Activated naive CD4-positive, alpha-beta T cell treated with anti-CD3 and anti-CD28 coated beads for 36 hours (primary cell): ENCODE measurements around the gene LSG1. TPM values are rescaled to one million over a fixed set of nuclear protein-coding genes. Genes with fewer than 3 reads are reported as not detected.

Experiments
- CTCF ChIA-PET: fragments of 350-600 bp; sonication (Branson Sonifier 250); formaldehyde crosslinking; loops from one replicate; lab custom pipeline; 2021; ENCODE audit warnings: antibody characterized with exemption; lab: Charles Lee
- DNase-seq: peaks from one replicate; pipeline ENCODE4 v3.0.0-alpha.2; 2020
- H3K27ac Mint-ChIP-seq: one replicate; pipeline ENCODE4 v1.8.0; 2021; ENCODE audit warnings: mild to moderate bottlenecking, mixed read lengths
- H3K27me3 Mint-ChIP-seq: one replicate; pipeline ENCODE4 v1.8.0; 2021; ENCODE audit warnings: low read depth, mixed read lengths
- H3K36me3 Mint-ChIP-seq: one replicate; pipeline ENCODE4 v1.8.0; 2021; ENCODE audit warnings: low read depth, mixed read lengths
- H3K4me1 Mint-ChIP-seq: one replicate; pipeline ENCODE4 v1.8.0; 2021; ENCODE audit warnings: low read depth, mixed read lengths
- H3K4me3 Mint-ChIP-seq: one replicate; pipeline ENCODE4 v1.8.0; 2021; ENCODE audit warnings: mild to moderate bottlenecking, moderate library complexity, mixed read lengths
- H3K9me3 Mint-ChIP-seq: one replicate; pipeline ENCODE4 v1.8.0; 2021; ENCODE audit warnings: mixed read lengths
- intact Hi-C: fragments of 100-400 bp; cut with micrococcal nuclease; formaldehyde crosslinking; loops from one replicate; pipeline ENCODE4 v1.15.1; 2023
- total RNA-seq, 2 experiments: library from RNA; stranded (reverse); gene quantifications; one replicate each; pipeline ENCODE4 v1.2.3, GENCODE V29; 2021

Gene LSG1
- total RNA-seq, 2 experiments from 2014 or later = 26.4 to 27.0 TPM

GRCh38 chr3:194623449-194624290 is 48.3 kb downstream of the LSG1 start:
- H3K27ac Mint-ChIP-seq = no peak overlapping the region
- no peak for DNase-seq
- H3K4me3 Mint-ChIP-seq = no peak overlapping the region
- H3K4me1 Mint-ChIP-seq = no peaks in the 10 kb centered on the region
- intact Hi-C loops = no loop called here
- no peaks in the 10 kb centered on the region for H3K9me3 Mint-ChIP-seq
- H3K36me3 Mint-ChIP-seq = no peaks in the 10 kb centered on the region
- H3K27me3 Mint-ChIP-seq = no peaks in the 10 kb centered on the region
- CTCF ChIA-PET = no interaction called here

GRCh38 chr3:194622621-194623340 is 49.2 kb downstream of the LSG1 start:
- no peaks in the 10 kb centered on the region for H3K36me3 Mint-ChIP-seq
- DNase-seq = no peak
- no peak overlapping the region for H3K27ac Mint-ChIP-seq
- CTCF ChIA-PET = no interaction called here
- H3K4me3 Mint-ChIP-seq = no peak overlapping the region
- H3K9me3 Mint-ChIP-seq = no peaks in the 10 kb centered on the region
- intact Hi-C loops = no loop called here
- H3K4me1 Mint-ChIP-seq = no peaks in the 10 kb centered on the region
- no peaks in the 10 kb centered on the region for H3K27me3 Mint-ChIP-seq

GRCh38 chr3:194621947-194622346 is 50.0 kb downstream of the LSG1 start:
- no peaks in the 10 kb centered on the region for H3K36me3 Mint-ChIP-seq
- H3K9me3 Mint-ChIP-seq = no peaks in the 10 kb centered on the region
- DNase-seq = no peak
- no peaks in the 10 kb centered on the region for H3K27me3 Mint-ChIP-seq
- H3K4me3 Mint-ChIP-seq = no peak overlapping the region
- CTCF ChIA-PET = no interaction called here
- no peak overlapping the region for H3K27ac Mint-ChIP-seq
- no peaks in the 10 kb centered on the region for H3K4me1 Mint-ChIP-seq
- intact Hi-C loops = no loop called here

GRCh38 chr3:194620196-194620595 is 51.8 kb downstream of the LSG1 start:
- no peaks in the 10 kb centered on the region for H3K4me1 Mint-ChIP-seq
- H3K36me3 Mint-ChIP-seq = no peaks in the 10 kb centered on the region
- CTCF ChIA-PET = interaction anchor here (0.6 kb wide), 1 partner anchor 1092 kb away, joined by 3 read pairs; no protein-coding TSS in a partner anchor
- no peak overlapping the region for H3K4me3 Mint-ChIP-seq
- intact Hi-C loops = no loop called here
- H3K27me3 Mint-ChIP-seq = no peaks in the 10 kb centered on the region
- no peak overlapping the region for H3K27ac Mint-ChIP-seq
- no peak for DNase-seq
- H3K9me3 Mint-ChIP-seq = no peaks in the 10 kb centered on the region

GRCh38 chr3:194619741-194620140 is 52.2 kb downstream of the LSG1 start:
- H3K27ac Mint-ChIP-seq = no peak overlapping the region
- no peaks in the 10 kb centered on the region for H3K36me3 Mint-ChIP-seq
- H3K4me1 Mint-ChIP-seq = no peaks in the 10 kb centered on the region
- no peaks in the 10 kb centered on the region for H3K9me3 Mint-ChIP-seq
- intact Hi-C loops = no loop called here
- no peak for DNase-seq
- CTCF ChIA-PET = interaction anchor here (0.6 kb wide), 1 partner anchor 1092 kb away, joined by 3 read pairs; no protein-coding TSS in a partner anchor
- no peak overlapping the region for H3K4me3 Mint-ChIP-seq
- no peaks in the 10 kb centered on the region for H3K27me3 Mint-ChIP-seq

- H3K27me3 Mint-ChIP-seq = no peaks in the 10 kb centered on the region
- H3K4me1 Mint-ChIP-seq = no peaks in the 10 kb centered on the region
- no peak for DNase-seq
- no peaks in the 10 kb centered on the region for H3K36me3 Mint-ChIP-seq
- CTCF ChIA-PET = no interaction called here
- intact Hi-C loops = no loop called here
- no peak overlapping the region for H3K4me3 Mint-ChIP-seq
- no peak overlapping the region for H3K27ac Mint-ChIP-seq
- H3K9me3 Mint-ChIP-seq = no peaks in the 10 kb centered on the region
Observed at GRCh38 chr3:194618858-194619608, 53.0 kb downstream of the LSG1 start.

GRCh38 chr3:194617827-194618226 is 54.2 kb downstream of the LSG1 start:
- Mint-ChIP-seq H3K4me1 (no peaks in the 10 kb centered on the region), H3K4me3 (no peak overlapping the region), H3K27ac (no peak overlapping the region), H3K36me3 (no peaks in the 10 kb centered on the region), H3K27me3 (no peaks in the 10 kb centered on the region), H3K9me3 (no peaks in the 10 kb centered on the region)
- peak; percentile 14 for DNase-seq
- intact Hi-C loops = no loop called here
- CTCF ChIA-PET = no interaction called here

GRCh38 chr3:194617143-194617671 is 54.8 kb downstream of the LSG1 start:
- CTCF ChIA-PET = interaction anchor here (0.6 kb wide), 1 partner anchor 65 kb away, joined by 3 read pairs; no protein-coding TSS in a partner anchor
- Mint-ChIP-seq H3K27ac (no peak overlapping the region), H3K9me3 (no peaks in the 10 kb centered on the region), H3K27me3 (no peaks in the 10 kb centered on the region), H3K4me1 (peaks cover 1% of the 10 kb centered on the region), H3K36me3 (no peaks in the 10 kb centered on the region), H3K4me3 (no peak overlapping the region)
- intact Hi-C loops = no loop called here
- no peak for DNase-seq

- Mint-ChIP-seq H3K27ac (no peak overlapping the region), H3K4me3 (no peak overlapping the region), H3K36me3 (no peaks in the 10 kb centered on the region), H3K9me3 (no peaks in the 10 kb centered on the region), H3K4me1 (peaks cover 2% of the 10 kb centered on the region), H3K27me3 (no peaks in the 10 kb centered on the region)
- intact Hi-C loops = no loop called here
- CTCF ChIA-PET = interaction anchor here (0.5 to 1.3 kb wide), 3 partner anchors 118 to 829 kb away, joined by 3 to 4 read pairs (median 3); no protein-coding TSS in a partner anchor
- DNase-seq = no peak
Observed at GRCh38 chr3:194615226-194615625, 56.8 kb downstream of the LSG1 start.

- no peaks in the 10 kb centered on the region for H3K36me3 Mint-ChIP-seq
- H3K4me1 Mint-ChIP-seq = peaks cover 2% of the 10 kb centered on the region
- no peaks in the 10 kb centered on the region for H3K9me3 Mint-ChIP-seq
- no peak for DNase-seq
- no peak overlapping the region for H3K4me3 Mint-ChIP-seq
- CTCF ChIA-PET = no interaction called here
- no peaks in the 10 kb centered on the region for H3K27me3 Mint-ChIP-seq
- intact Hi-C loops = no loop called here
- no peak overlapping the region for H3K27ac Mint-ChIP-seq
Observed at GRCh38 chr3:194612221-194612620, 59.8 kb downstream of the LSG1 start.

- Mint-ChIP-seq H3K27ac (no peak overlapping the region), H3K27me3 (no peaks in the 10 kb centered on the region), H3K4me1 (peaks cover 2% of the 10 kb centered on the region), H3K4me3 (no peak overlapping the region), H3K36me3 (no peaks in the 10 kb centered on the region), H3K9me3 (no peaks in the 10 kb centered on the region)
- intact Hi-C loops = no loop called here
- CTCF ChIA-PET = no interaction called here
- no peak for DNase-seq
Observed at GRCh38 chr3:194610689-194611088, 61.3 kb downstream of the LSG1 start.

- H3K9me3 Mint-ChIP-seq = no peaks in the 10 kb centered on the region
- peaks cover 2% of the 10 kb centered on the region for H3K4me1 Mint-ChIP-seq
- no peak for DNase-seq
- no peaks in the 10 kb centered on the region for H3K27me3 Mint-ChIP-seq
- CTCF ChIA-PET = interaction anchor here (0.6 kb wide), 1 partner anchor 140 kb away, joined by 3 read pairs; no protein-coding TSS in a partner anchor
- H3K27ac Mint-ChIP-seq = no peak overlapping the region
- no peak overlapping the region for H3K4me3 Mint-ChIP-seq
- H3K36me3 Mint-ChIP-seq = no peaks in the 10 kb centered on the region
- intact Hi-C loops = no loop called here
Observed at GRCh38 chr3:194609601-194610000, 62.4 kb downstream of the LSG1 start.
